ENCODE measurements around the gene NFKBIB. TPM values are rescaled to one million over a fixed set of nuclear protein-coding genes. Genes with fewer than 3 reads are reported as not detected.

The NFKBIB gene
- total RNA-seq, 2 donors from 2014 or later, result 41.9 to 71.9 TPM

DNA sequence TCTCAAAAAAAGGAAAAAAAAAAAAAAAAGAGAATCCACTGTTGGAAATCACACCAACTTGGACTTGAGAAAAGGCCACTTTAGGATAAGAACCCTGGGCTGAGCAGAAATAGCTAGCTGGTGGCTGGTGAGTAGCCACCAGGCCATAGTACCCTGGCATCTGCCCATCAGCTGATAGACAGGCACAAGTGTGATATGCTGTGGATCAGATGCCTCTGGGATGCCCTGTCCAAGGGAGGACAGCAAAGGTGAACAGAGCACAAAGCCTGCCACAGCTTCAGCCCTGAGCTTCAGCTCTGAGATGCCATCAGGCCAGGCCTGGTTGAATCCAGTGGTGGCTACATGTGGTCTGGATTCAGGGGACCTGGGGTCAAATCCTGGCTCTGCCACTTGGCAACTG lies 9.1 kb upstream of the NFKBIB start:
- DNase-seq (ENCODE audit: low spot score in 2 of 2) (no peak), ATAC-seq (no peak)
- H3K36me3 Mint-ChIP-seq, result no peaks in the 10 kb centered on the region
- no peaks in the 10 kb centered on the region for H3K9me3 Mint-ChIP-seq
- H3K27ac Mint-ChIP-seq, result no peak overlapping the region

DNA sequence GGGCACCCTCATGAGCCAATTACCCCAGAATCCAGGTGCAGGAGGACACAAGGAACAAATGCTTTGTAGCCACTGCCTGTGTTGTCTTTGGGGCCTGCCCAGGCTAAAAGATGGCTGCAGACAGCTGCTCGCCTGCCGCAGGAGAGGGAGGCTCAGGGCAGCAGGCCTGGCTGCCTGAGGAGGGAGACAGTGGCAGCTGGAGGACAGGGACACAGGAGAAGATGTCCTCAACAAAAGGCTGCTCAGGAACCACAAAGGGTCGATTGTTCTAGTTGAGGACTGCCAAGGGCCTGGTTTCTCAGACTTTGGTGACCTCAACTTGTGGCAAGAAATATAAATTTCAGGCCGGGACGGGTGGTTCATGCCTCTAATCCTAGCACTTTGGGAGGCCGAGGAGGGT lies 8.0 kb upstream of the NFKBIB start:
- Mint-ChIP-seq H3K9me3 (no peaks in the 10 kb centered on the region), H3K27ac (no peak overlapping the region), H3K36me3 (no peaks in the 10 kb centered on the region)
- no peak for ATAC-seq
- no peak for DNase-seq (ENCODE audit: low spot score in 2 of 2)

DNA sequence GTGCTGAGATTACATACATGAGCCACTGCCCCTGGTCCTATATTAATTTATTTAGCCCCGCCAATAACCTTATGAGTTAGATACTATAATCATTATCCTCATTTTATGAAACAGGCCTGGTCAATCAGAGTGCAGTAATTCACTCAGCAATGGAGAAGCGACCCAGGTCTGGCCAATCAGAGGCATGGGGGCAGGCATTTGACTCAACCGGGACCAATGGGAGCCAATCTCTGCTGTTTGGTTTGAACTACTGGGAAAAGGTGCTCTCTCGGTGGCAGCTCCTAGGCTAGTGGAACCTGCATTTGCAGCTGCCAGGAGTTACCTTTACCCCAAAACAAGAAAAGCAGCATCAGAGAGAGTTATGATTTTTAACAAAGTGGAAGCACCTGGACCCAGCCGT lies 6.9 kb upstream of the NFKBIB start:
- no peak overlapping the region for H3K27ac Mint-ChIP-seq
- no peak for DNase-seq (ENCODE audit: low spot score in 2 of 2)
- no peaks in the 10 kb centered on the region for H3K36me3 Mint-ChIP-seq
- no peak for ATAC-seq
- no peaks in the 10 kb centered on the region for H3K9me3 Mint-ChIP-seq

DNA sequence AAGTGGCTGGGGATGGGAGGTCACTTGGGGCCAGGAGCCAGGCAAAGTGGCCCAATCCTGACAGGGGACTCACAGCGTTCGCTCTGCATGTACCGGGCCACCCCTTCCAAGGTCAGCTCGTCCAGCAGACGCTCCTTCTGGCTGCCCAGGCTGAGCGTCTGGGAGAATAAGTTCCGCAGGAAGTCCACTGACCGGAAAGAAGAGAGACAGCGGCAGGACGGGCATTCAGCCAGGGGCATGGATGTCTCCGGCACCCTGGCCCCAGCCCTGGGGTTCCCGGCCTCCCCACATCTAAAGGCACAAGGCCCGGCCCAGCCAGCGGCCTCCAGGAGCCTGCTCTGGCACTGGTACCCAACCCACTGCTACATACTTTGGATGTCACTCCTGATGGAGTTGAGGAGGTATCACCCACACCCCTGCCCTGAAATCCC lies 6.4 kb upstream of the NFKBIB start:
- DNase-seq (ENCODE audit: low spot score in 2 of 2) (no peak), ATAC-seq (no peak)
- Mint-ChIP-seq H3K9me3 (no peaks in the 10 kb centered on the region), H3K27ac (no peak overlapping the region), H3K36me3 (no peaks in the 10 kb centered on the region)

DNA sequence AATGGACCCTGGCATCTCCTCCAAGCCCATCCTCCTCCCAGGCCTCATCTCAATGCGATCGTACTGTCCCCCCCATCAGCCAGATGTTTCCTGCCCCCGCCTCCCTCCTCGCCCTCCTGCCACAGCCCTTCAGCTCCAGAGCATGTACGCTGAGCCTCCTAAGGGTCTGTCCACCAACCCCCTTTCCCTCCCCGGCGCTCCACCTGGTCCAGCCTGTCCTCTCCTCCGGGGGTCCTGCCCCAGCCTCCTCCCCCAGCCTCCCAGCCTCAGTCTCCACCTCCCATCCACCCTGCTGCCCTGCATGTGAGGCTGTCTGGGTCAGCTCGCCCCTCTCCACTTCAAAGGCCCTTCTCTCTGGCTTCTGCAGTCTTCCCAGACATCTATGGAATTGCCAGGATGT lies 4.8 kb upstream of the NFKBIB start:
- H3K27ac Mint-ChIP-seq, result peak overlapping the region in 1 of 2 donors; percentile 11
- no peaks in the 10 kb centered on the region for H3K36me3 Mint-ChIP-seq
- DNase-seq (ENCODE audit: low spot score in 2 of 2), result no peak
- H3K9me3 Mint-ChIP-seq, result no peaks in the 10 kb centered on the region
- no peak for ATAC-seq

DNA sequence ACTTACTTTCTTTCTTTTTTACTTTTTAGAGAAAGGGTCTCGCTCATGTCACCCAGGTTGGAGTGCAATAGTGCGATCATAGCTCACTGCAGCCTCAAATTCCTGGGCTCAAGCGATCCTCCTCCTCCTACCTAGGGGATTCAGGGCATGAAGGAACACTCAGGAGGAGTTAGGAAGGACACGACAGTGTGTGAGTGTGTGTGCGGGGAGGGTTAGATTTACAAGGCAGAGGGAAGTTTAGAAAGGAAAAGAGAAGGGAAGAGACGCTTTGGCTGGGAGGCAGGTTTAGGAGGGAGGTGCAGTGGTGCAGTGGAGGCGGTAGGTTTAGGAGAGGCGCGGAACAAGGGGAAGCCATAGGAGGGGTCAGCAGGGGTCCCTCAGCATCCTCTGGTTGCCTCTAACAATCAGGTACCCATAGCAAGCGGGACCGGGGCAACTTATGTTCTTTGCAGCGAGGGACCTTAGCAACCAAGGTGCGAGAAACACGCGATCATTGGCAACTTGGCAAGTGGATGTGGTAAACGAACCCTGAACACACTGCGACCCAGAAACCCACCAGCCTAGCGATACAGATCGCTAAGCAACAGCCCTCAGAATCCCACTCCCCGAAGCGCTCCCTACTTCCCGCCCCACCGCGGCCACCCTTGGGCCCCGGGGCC lies 852 bp upstream of the NFKBIB start:
- no peaks in the 10 kb centered on the region for H3K9me3 Mint-ChIP-seq

DNA sequence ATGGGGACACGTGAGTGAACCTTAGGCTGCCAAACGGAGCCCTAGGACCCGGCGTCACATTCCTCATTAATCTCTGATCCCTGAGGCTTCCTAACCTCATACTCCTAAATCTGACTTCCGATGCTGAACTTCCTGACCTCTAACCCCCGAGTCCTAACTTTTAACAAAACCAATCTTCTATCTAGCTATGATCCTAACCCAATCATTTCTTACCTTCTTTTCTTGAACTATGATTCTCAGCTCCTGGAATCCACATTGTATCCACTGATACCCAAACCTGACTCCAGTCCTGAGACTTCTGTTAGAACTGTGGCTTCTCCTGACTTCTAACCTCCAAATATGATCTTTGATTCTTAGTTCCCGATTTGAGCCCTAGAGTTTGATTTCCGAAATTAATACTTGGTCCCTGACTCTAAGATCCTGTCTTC lies 447 bp downstream of the NFKBIB start:
- no peak for ATAC-seq
- Mint-ChIP-seq H3K9me3 (no peaks in the 10 kb centered on the region), H3K27ac (peak overlapping the region; percentile 87 to 93)

More for the DNA sequence above, 852 bp upstream of the NFKBIB start:
- Mint-ChIP-seq H3K27ac (peak overlapping the region; percentile 87 to 97), H3K36me3 (peaks cover 10 to 22% of the 10 kb centered on the region in 2 donors)
- DNase-seq (ENCODE audit: low spot score in 2 of 2) (no peak), ATAC-seq (no peak)

DNA sequence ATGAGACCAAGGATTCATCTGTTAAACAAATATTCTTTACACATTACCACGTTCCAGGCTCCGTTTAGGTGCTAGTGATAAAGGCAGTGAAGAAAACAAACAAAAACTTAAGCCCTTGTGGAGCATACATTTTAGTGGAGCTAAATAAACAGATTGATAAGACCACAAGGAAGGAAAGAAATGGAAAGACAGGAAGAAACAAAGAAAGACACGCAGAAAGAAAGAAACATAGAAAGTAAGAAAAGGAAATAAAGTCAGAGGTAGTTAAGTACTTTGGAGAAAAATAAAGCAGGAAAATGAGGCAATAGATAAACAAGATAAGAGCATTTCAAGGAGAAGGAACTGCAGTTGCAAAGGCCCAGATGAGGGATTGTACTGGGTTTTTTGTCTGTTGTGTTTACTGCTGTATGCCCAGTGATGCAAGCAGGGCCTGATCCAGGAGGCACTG lies 998 bp downstream of the NFKBIB start:
- H3K27ac Mint-ChIP-seq, result peak overlapping the region; percentile 87 to 93
- H3K36me3 Mint-ChIP-seq, result peaks cover 17 to 28% of the 10 kb centered on the region in 2 donors
- no peak for DNase-seq (ENCODE audit: low spot score in 2 of 2)
- ATAC-seq, result no peak
- H3K9me3 Mint-ChIP-seq, result no peaks in the 10 kb centered on the region

More for the DNA sequence above, 447 bp downstream of the NFKBIB start:
- DNase-seq (ENCODE audit: low spot score in 2 of 2), result no peak
- peaks cover 17 to 23% of the 10 kb centered on the region in 2 donors for H3K36me3 Mint-ChIP-seq

DNA sequence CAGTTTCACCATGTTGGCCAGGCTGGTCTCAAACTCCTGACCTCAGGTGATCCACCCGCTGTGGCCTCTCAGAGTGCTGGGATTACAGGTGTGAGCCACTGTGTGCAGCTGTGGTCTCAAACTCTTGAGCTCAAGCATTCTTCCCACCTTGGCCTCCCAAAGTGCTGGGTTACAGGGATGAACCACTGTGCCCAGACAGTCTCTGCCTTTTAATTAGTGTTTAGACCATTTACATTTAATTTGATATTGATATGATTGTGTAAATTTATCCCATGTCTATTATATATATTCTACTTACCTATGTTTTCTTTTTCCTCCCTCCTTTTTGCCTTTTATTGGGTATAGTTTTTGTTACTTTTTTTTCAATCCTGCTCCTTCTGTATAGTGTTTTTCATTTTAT lies 1.9 kb downstream of the NFKBIB start:
- ATAC-seq (no peak), DNase-seq (ENCODE audit: low spot score in 2 of 2) (no peak)
- H3K36me3 Mint-ChIP-seq, result peaks cover 17 to 30% of the 10 kb centered on the region in 2 donors
- H3K27ac Mint-ChIP-seq, result peak overlapping the region in 1 of 2 donors; percentile 3
- no peaks in the 10 kb centered on the region for H3K9me3 Mint-ChIP-seq

DNA sequence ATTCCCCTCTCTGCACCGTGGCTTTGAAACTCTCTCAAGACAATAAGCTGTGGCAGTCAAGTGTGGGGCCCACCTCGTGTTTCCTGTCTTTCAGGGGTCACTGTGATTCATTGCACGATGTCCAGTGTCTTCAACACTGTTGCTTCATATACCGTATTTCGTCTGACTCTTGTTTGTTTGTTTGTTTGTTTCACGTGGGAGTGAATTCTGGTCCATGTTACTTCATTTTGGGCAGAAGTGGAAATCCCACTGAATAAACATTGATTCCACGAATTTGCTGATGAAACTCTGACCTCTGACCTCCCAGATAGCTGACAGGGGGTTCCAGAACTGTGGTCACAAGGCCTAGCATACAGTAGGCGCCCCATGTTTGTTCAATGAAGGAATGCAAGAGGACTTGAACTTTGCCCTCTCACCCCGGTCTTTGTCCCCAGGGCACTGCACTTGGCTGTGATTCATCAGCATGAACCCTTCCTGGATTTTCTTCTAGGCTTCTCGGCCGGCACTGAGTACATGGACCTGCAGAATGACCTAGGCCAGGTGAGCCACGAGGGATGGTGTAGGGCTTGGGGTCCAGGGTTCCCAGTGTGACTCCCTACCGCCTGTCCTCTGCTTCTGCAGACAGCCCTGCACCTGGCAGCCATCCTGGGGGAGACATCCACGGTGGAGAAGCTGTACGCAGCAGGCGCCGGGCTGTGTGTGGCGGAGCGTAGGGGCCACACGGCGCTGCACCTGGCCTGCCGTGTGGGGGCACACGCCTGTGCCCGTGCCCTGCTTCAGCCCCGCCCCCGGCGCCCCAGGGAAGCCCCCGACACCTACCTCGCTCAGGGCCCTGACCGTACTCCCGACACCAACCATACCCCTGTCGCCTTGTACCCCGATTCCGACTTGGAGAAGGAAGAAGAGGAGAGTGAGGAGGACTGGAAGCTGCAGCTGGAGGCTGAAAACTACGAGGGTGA lies 5.1 kb downstream of the NFKBIB start:
- Mint-ChIP-seq H3K27ac (peak overlapping the region in 1 of 2 donors; percentile 13), H3K9me3 (no peaks in the 10 kb centered on the region), H3K36me3 (peaks cover 17 to 50% of the 10 kb centered on the region in 2 donors)
- DNase-seq (ENCODE audit: low spot score in 2 of 2) (no peak), ATAC-seq (no peak)

DNA sequence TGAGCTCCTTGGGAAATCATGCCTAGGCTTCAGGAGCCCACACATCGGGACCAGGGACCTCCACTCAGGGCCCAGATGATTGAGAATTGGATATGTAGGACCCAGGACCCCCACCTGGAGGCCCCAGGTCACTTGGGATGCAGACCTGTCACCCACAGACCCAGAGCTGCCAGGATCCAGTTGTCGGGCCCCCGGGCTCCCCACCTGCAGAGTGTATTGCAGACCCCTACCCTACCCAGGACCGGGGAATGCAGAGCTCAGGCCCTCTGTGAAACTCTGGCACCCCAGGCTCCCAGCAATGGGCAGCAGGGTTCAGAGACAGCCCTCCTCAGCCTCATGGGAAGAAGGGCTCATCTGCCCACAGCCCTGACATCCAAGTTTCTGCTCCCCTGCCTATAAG lies 5.9 kb downstream of the NFKBIB start:
- ATAC-seq, result no peak
- no peak for DNase-seq (ENCODE audit: low spot score in 2 of 2)

DNA sequence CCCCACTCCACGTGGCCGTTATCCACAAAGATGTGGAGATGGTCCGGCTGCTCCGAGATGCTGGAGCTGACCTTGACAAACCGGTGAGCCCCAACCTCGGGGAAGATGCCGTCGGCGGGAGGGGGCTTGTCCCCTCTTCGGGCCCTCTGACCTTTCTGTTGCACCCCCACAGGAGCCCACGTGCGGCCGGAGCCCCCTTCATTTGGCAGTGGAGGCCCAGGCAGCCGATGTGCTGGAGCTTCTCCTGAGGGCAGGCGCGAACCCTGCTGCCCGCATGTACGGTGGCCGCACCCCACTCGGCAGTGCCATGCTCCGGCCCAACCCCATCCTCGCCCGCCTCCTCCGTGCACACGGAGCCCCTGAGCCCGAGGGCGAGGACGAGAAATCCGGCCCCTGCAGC lies 7.5 kb downstream of the NFKBIB start:
- H3K36me3 Mint-ChIP-seq, result peaks cover 6 to 27% of the 10 kb centered on the region in 2 donors
- DNase-seq (ENCODE audit: low spot score in 2 of 2) (no peak), ATAC-seq (no peak)
- H3K9me3 Mint-ChIP-seq, result no peaks in the 10 kb centered on the region
- H3K27ac Mint-ChIP-seq, result no peak overlapping the region

More for the DNA sequence above, 5.9 kb downstream of the NFKBIB start:
- Mint-ChIP-seq H3K27ac (no peak overlapping the region), H3K36me3 (peaks cover 11 to 43% of the 10 kb centered on the region in 2 donors), H3K9me3 (no peaks in the 10 kb centered on the region)

DNA sequence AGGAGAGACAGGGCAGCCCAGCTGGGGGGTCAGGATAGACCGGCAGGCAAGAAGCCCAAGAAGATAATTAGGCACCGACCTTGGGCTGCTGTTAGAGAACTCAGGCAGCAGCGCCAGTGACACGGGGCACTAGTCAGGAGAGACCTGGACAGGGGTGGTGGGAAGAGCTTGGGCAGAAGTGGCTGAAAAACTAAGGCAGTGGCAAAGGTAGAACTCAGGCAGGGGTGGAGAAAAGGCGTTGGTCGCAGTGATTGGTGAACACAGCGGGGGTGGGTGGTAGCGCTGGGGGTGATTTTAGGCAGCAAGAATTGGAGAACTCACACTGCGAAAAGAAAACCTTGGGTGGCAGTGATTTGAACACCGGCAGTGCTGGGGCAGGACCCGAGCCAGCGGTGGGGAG lies 7.9 kb downstream of the NFKBIB start:
- no peaks in the 10 kb centered on the region for H3K9me3 Mint-ChIP-seq
- DNase-seq (ENCODE audit: low spot score in 2 of 2), result no peak
- peaks cover 6 to 27% of the 10 kb centered on the region in 2 donors for H3K36me3 Mint-ChIP-seq
- ATAC-seq, result no peak
- H3K27ac Mint-ChIP-seq, result peak overlapping the region; percentile 55 to 88

DNA sequence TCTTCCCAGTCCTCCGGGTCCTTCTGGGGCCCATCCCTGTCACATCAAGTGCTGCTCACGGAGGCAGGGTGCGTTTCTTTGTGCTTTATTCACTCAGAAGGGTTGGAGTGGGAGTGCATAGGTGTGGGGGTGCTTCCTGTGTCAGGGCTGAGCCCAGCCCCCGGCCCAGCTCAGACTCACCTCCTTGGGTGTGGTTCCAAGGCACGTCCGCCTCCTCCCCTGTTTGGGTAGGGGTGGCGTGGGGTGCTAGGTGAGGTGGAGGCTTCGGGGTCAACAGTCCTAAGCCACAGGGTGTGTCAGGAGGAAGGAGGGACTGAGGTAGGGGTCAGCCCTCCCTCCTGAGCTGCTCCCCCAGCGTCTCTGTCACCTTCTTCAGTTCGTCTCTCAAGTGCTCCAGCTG lies 9.1 kb downstream of the NFKBIB start:
- peak overlapping the region; percentile 32 to 50 for H3K27ac Mint-ChIP-seq
- no peak for DNase-seq (ENCODE audit: low spot score in 2 of 2)
- no peaks in the 10 kb centered on the region for H3K9me3 Mint-ChIP-seq
- H3K36me3 Mint-ChIP-seq, result peaks cover 6 to 27% of the 10 kb centered on the region in 2 donors
- no peak for ATAC-seq

DNA sequence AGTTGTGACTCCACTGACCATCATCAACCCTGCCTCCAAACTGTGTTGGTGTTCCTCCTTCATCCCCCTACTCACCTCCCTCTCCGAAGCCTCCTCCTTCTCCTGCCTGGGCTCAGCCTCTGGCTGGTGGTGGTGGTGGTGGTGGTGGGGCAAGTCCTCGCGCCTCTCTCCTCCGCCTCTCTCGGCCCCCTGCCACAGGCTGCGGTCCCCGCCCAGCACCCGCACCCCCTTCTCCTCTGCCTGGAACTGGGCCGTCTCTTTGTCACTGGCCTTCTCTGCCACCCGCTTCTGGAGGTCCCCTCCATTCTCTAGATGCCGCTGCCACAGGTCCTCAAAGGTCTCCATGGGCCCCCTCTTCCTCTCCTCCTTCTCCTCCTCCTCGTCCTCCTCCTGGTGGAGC lies 10.7 kb downstream of the NFKBIB start:
- no peak for ATAC-seq
- DNase-seq (ENCODE audit: low spot score in 2 of 2), result no peak
- peak overlapping the region; percentile 38 to 65 for H3K27ac Mint-ChIP-seq
- H3K36me3 Mint-ChIP-seq, result peaks cover 0 to 24% of the 10 kb centered on the region in 2 donors
- H3K9me3 Mint-ChIP-seq, result no peaks in the 10 kb centered on the region

DNA sequence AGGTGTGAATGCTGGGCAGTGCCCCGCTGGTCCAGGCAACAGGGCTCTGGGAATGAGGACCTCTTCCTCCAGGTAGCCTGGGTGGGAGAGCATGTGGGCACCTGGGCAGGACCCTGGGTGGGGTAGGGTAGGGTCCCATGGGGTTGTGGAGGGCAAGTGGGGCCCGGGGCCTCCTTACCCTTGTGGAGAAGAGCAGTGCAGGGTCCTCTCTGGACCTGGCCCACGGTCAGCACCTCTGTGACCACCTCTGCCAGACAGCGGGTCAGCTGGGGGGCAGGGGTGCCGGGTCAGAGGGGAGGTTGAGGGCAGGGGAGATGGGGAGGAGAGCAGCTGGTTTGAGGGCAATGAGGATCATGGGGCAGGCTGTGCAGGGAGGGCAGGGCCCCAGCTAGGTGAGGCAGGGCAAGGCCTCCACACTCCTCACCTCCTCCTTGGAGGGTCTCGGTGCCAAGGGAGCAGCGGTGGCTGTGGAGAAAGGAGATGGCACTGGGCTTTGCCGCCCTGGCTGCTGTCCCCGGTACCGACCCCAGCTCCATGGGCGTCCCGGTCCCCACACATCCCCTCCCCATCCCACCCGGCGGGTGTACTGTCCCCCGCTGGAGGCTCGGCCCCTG lies 11.7 kb downstream of the NFKBIB start:
- ATAC-seq (peak; percentile 15 to 20), DNase-seq (ENCODE audit: low spot score in 2 of 2) (no peak)
- no peaks in the 10 kb centered on the region for H3K9me3 Mint-ChIP-seq
- no peak overlapping the region for H3K27ac Mint-ChIP-seq
- H3K36me3 Mint-ChIP-seq, result peaks cover 0 to 22% of the 10 kb centered on the region in 2 donors

Data from activated naive CD4-positive, alpha-beta T cell treated with anti-CD3 and anti-CD28 coated beads, Interleukin-2, amount 50 U/mL, for 72 hours (primary cell).